MCF 10A (cell line): ENCODE measurements around the gene CAMK2A. TPM values are rescaled to one million over a fixed set of nuclear protein-coding genes. Genes with fewer than 3 reads are reported as not detected.
A peak's percentile ranks its signal among the peaks of the same experiment; 100 is the strongest.
"Not testable (repeated sequence)": the region's sequence is repeated elsewhere in the genome, so short reads cannot be mapped to it uniquely, and the experiment has no call there.

Experiments
- BruUV-seq: library from RNA; stranded (reverse); fragments of 400-500 nt; replicated peaks from 2 replicates; lab custom pipeline; 2021; lab: Mats Ljungman, UMichigan
- CTCF ChIA-PET: fragments of 300-600 bp; sonication (Branson Sonifier 250); formaldehyde crosslinking; extraction: SDS; loops from one replicate; lab custom pipeline; 2021; ENCODE audit warnings: antibody characterized with exemption, inconsistent platforms; lab: Yijun Ruan, JAX
- POLR2A ChIA-PET: fragments of 300-600, 350-650 bp; sonication (Branson Sonifier 250); formaldehyde crosslinking; extraction: SDS; loops from one replicate; lab custom pipeline; 2020; ENCODE audit warnings: antibody characterized with exemption, inconsistent platforms; lab: Yijun Ruan, JAX
- DNase-seq: peaks from one replicate; pipeline ENCODE4 v3.0.0-alpha.2; 2018; ENCODE audit not compliant: unreplicated experiment
- H3K27ac Mint-ChIP-seq: one replicate; pipeline ENCODE4 v1.8.0; 2022; ENCODE audit warnings: mild to moderate bottlenecking, low read depth, mixed read lengths; ENCODE audit not compliant: unreplicated experiment
- H3K27me3 Mint-ChIP-seq: one replicate; pipeline ENCODE4 v1.8.0; 2022; ENCODE audit warnings: mixed read lengths; ENCODE audit not compliant: insufficient read depth, unreplicated experiment
- H3K36me3 Mint-ChIP-seq: one replicate; pipeline ENCODE4 v1.8.0; 2022; ENCODE audit warnings: mild to moderate bottlenecking, moderate library complexity, mixed read lengths; ENCODE audit not compliant: insufficient read depth, unreplicated experiment
- H3K4me1 Mint-ChIP-seq: one replicate; pipeline ENCODE4 v1.8.0; 2022; ENCODE audit warnings: mixed read lengths; ENCODE audit not compliant: insufficient read depth, unreplicated experiment
- H3K4me3 Mint-ChIP-seq: one replicate; pipeline ENCODE4 v1.8.0; 2022; ENCODE audit warnings: mild to moderate bottlenecking, moderate library complexity, mixed read lengths; ENCODE audit not compliant: unreplicated experiment
- H3K9me3 Mint-ChIP-seq: one replicate; pipeline ENCODE4 v1.8.0; 2022; ENCODE audit warnings: mixed read lengths; ENCODE audit not compliant: unreplicated experiment
- CTCF ChIP-seq: fragments of 200-600 bp; IDR thresholded peaks from one replicate; pipeline ENCODE4 v1.8.0; 2022; ENCODE audit warnings: antibody characterized with exemption, mild to moderate bottlenecking; ENCODE audit not compliant: unreplicated experiment
- intact Hi-C: fragments of 100-400 bp; cut with micrococcal nuclease; formaldehyde crosslinking; loops from 2 replicates; pipeline ENCODE4 v1.14.1; 2022
- total RNA-seq: library from RNA; stranded (reverse); gene quantifications from 2 replicates; pipeline ENCODE4 v1.2.3, GENCODE V29; 2022

Gene CAMK2A
- total RNA-seq, 1 experiment from 2014 or later, result not detected

DNA sequence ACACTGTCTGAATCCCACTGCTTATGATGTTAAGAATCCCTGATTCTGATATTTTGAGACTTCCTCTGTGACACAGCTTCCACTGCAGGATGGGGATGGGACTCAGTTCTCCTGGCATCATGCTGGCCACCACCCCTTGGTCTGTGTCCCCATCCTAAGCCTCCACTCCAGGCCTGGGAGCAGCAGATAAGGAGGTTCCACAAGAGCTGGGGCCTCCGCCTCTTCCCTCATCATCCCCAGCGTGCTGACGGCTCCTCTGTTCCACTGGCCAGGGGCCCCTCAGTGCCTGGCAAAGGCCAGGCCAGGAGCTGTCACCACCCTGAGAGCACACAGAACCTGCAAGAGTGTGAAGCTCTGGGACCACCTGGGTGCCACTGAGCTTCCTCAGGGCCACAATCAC lies 40.6 kb downstream of the CAMK2A start:
- no peak overlapping the region for H3K4me3 Mint-ChIP-seq
- POLR2A ChIA-PET, result interaction anchor here (0.7 to 1.1 kb wide), 2 partner anchors 51 to 250 kb away, joined by 3 to 4 read pairs; no protein-coding TSS in a partner anchor
- no peak for TF ChIP-seq CTCF
- intact Hi-C loops, result no loop called here
- CTCF ChIA-PET, result interaction anchor here (1.2 kb wide), 1 partner anchor 19 kb away, joined by 3 read pairs; no protein-coding TSS in a partner anchor
- no peak overlapping the region for H3K27ac Mint-ChIP-seq
- H3K9me3 Mint-ChIP-seq, result no peaks in the 10 kb centered on the region
- peaks cover 7% of the 10 kb centered on the region for H3K4me1 Mint-ChIP-seq
- no peak for DNase-seq
- H3K36me3 Mint-ChIP-seq, result no peaks in the 10 kb centered on the region
- no peaks in the 10 kb centered on the region for H3K27me3 Mint-ChIP-seq
- BruUV-seq, result no TSS peak

GRCh38 chr5:150248493-150248892 lies 41.1 kb downstream of the CAMK2A start:
- BruUV-seq, H3K4me3 Mint-ChIP-seq, H3K36me3 Mint-ChIP-seq, DNase-seq, intact Hi-C loops, H3K9me3 Mint-ChIP-seq, H3K27ac Mint-ChIP-seq, H3K4me1 Mint-ChIP-seq, H3K27me3 Mint-ChIP-seq: not testable (repeated sequence)
- ChIA-PET POLR2A (interaction anchor here (1.1 kb wide), 1 partner anchor 51 kb away, joined by 4 read pairs; no protein-coding TSS in a partner anchor), CTCF (interaction anchor here (1.6 to 2.6 kb wide), 2 partner anchors 24 to 102 kb away, joined by 4 to 16 read pairs; no protein-coding TSS in a partner anchor)

GRCh38 chr5:150247726-150248125 lies 41.8 kb downstream of the CAMK2A start:
- DNase-seq, result no peak
- Mint-ChIP-seq H3K4me1 (peaks cover 7% of the 10 kb centered on the region), H3K9me3 (no peaks in the 10 kb centered on the region), H3K27me3 (no peaks in the 10 kb centered on the region), H3K27ac (no peak overlapping the region), H3K4me3 (no peak overlapping the region), H3K36me3 (no peaks in the 10 kb centered on the region)
- intact Hi-C loops, result no loop called here
- TF ChIP-seq CTCF, result no peak
- BruUV-seq, result no TSS peak
- ChIA-PET POLR2A (interaction anchor here (1.6 to 2.0 kb wide), 2 partner anchors 15 to 72 kb away, joined by 7 read pairs; no protein-coding TSS in a partner anchor), CTCF (interaction anchor here (1.0 to 2.6 kb wide), 5 partner anchors 13 to 103 kb away, joined by 3 to 16 read pairs (median 4); no protein-coding TSS in a partner anchor)

DNA sequence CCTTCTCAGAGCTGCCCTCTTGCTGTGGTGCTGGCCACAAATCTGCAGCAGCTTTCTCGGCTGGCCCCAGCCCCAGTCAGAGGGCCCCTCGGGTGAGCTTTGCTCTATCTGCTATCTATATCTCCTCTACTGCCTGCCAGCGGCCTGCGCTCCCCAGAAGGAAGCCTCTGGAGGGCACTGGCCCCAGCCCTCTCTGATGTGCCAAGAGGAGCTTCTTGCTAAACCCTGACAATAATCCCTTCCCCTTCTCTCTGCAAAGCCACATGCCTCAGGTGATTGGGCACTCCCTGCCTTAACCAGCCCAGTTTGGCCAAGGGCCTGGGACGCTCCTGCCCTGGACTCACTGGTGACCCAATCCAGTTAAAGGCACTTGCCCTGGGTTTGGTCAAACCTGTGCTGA lies 42.7 kb downstream of the CAMK2A start:
- BruUV-seq, result no TSS peak
- POLR2A ChIA-PET, result interaction anchor here (1.4 to 2.0 kb wide), 3 partner anchors 16 to 73 kb away, joined by 4 to 7 read pairs (median 7); no protein-coding TSS in a partner anchor
- H3K4me3 Mint-ChIP-seq, result no peak overlapping the region
- no peaks in the 10 kb centered on the region for H3K27me3 Mint-ChIP-seq
- intact Hi-C loops, result no loop called here
- peaks cover 7% of the 10 kb centered on the region for H3K4me1 Mint-ChIP-seq
- CTCF ChIA-PET, result interaction anchor here (0.7 to 2.6 kb wide), 10 partner anchors 8 to 118 kb away, joined by 3 to 16 read pairs (median 4); no protein-coding TSS in a partner anchor
- peak; percentile 34 for DNase-seq
- no peaks in the 10 kb centered on the region for H3K9me3 Mint-ChIP-seq
- H3K27ac Mint-ChIP-seq, result no peak overlapping the region
- TF ChIP-seq CTCF, result no peak
- H3K36me3 Mint-ChIP-seq, result no peaks in the 10 kb centered on the region
